G401.6 (cell line): ENCODE results near the gene HSPA1L.
A peak's percentile ranks its signal among the peaks of the same experiment; 100 is the strongest.
"Not testable (repeated sequence)": the region's sequence is repeated elsewhere in the genome, so short reads cannot be mapped to it uniquely, and the experiment has no call there.

ENCODE experiments used
- FAIRE-seq: peaks from 2 replicates; lab custom pipeline; 2012; peaks lifted over from hg19 to GRCh38; lab: Jason Lieb, UNC

The HSPA1L gene

DNA sequence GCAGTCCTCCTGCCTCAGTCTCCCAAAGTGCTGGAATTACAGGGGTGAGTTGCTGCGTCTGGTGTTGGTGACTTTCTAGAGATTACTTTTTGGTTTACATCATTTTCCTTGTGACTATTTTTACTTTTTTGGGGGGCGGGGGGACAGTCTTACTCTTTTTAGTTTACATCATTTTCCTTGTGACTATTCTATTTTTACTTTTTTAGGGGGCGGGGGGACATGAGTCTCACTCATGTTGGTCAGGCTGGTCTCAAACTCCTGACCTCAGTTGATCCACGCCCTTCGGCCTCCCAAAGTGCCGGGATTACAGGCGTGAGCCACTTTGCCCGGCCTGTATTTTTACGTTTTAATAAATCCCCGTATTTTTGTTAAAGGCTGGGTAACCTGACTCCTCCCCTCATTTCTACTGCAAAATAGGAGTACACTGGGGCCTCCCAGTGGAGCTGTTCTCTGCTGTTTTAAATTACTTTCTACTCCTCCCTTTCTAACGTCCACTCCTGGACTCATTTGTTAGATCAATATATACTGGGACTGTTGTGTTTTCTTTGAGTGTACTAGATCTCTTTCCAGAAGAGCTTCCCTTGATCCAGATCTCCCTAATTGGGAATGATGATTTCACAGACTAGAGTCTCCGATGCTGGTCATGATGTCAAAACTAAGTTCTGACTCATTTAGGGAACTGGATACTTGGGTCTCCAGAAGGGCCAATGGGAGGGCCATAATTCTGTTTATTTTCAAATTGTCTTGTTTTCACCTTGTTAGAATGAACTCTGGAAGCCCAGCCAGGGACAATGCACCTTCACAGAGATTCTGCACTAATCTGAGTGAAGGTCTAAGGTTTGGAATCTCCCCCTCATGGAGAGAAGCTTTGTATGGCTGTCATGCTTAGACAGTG, 21.6 kb upstream of the HSPA1L start:
- FAIRE-seq, result no peak

DNA sequence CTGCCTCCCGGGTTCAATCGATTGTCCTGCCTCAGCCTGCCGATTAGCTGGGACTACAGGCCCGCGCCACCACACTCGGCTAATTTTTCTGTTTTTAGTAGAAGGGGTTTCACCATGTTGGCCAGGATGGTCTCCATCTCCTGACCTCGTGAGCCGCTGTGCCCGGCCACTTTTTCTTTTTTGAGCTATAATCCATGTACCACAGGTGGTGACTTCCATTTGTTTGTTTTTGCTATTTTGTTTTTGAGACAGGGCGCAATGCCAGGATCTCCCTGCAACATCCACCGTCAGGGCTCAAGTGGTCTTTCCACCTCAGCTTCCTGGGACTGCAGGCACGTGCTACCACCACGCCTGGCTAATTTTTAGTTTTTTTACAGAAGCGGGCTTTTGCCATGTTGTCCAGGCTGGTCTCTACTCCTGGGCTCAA, 21.0 kb upstream of the HSPA1L start:
- no peak for FAIRE-seq

DNA sequence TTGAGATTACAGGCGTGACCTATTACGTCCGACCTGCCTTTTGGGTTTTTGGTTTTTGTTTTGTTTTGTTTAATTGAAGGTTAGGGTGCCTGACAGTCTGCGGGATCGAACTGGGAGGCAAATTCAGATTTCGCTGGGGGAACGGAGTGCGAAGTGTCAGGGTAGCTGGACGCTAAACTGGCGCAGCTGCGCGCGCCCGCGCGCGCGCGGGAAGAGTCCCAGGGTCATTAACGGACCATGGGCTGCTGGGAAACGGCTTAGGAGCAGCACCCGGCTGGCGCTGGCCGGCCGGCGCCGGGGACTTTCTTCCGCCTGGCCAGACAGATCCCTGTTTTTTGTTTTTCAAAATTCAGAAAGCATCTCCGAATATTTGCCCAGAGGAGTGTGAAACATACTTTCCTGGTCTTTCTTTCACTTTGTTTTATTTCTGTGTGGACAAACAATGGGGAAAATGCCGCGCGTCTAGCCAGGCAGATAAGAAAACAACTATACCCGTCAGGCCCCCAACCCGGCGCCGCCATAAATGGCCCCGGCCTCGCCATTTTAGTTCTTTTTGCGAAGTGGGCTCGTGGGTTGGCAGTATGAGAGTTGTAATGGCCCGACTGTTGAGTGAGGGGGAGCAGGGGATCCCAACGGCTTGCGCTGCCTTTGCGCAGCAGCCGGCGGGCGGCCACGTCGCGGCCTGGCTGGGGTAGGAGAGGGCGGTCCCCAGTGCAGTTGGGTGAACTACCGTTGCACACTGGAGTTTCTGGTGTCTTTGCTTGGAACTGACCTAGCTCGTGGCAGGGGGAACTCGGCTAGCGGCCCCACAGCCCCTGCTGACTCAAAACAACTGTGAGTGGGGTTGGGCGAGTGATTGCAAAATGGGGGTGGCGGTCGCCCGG, 19.5 kb upstream of the HSPA1L start:
- FAIRE-seq, result peak; percentile 85

- FAIRE-seq, result no peak
These were observed 16.5 kb upstream of the HSPA1L start for GRCh38 chr6:31831350-31832215.

DNA sequence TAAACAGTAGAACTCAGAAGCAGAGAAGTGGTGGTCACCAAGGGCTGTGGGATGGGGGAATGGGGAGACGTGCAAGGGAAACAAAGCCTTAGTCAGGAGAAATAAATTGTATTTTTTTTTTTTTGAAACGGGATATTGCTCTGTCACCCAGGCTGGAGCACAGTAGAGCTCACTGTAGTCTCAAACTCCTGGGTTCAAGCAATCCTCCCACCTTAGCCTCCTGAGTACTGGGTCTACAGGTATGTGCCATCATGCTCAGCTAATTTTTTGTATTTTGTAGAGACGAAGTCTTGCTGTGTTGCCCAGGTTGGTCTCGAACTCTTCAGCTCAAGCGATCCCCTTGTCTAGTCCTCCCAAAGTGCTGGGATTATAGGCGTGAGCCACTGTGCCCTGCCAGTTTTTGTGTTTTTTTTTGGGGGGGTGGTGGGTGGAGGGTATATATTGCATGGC, 15.8 kb upstream of the HSPA1L start:
- no peak for FAIRE-seq

DNA sequence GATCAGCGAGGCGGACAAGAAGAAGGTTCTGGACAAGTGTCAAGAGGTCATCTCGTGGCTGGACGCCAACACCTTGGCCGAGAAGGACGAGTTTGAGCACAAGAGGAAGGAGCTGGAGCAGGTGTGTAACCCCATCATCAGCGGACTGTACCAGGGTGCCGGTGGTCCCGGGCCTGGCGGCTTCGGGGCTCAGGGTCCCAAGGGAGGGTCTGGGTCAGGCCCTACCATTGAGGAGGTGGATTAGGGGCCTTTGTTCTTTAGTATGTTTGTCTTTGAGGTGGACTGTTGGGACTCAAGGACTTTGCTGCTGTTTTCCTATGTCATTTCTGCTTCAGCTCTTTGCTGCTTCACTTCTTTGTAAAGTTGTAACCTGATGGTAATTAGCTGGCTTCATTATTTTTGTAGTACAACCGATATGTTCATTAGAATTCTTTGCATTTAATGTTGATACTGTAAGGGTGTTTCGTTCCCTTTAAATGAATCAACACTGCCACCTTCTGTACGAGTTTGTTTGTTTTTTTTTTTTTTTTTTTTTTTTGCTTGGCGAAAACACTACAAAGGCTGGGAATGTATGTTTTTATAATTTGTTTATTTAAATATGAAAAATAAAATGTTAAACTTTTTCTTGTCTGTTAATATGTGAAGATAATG, 14.7 kb upstream of the HSPA1L start:
- peak; percentile 91 for FAIRE-seq

GRCh38 chr6:31827286-31828079, 12.4 kb upstream of the HSPA1L start, which contains the start of gene HSPA1B:
HSPA1B (plus strand) TSS chr6:31827738; CDS start chr6:31827951, 213 bp downstream.
- peak; percentile 98 for FAIRE-seq

- no peak for FAIRE-seq
These were observed 11.8 kb upstream of the HSPA1L start for GRCh38 chr6:31826793-31827285.

- FAIRE-seq, result no peak
These were observed 10.5 kb upstream of the HSPA1L start for GRCh38 chr6:31825553-31825952.

DNA sequence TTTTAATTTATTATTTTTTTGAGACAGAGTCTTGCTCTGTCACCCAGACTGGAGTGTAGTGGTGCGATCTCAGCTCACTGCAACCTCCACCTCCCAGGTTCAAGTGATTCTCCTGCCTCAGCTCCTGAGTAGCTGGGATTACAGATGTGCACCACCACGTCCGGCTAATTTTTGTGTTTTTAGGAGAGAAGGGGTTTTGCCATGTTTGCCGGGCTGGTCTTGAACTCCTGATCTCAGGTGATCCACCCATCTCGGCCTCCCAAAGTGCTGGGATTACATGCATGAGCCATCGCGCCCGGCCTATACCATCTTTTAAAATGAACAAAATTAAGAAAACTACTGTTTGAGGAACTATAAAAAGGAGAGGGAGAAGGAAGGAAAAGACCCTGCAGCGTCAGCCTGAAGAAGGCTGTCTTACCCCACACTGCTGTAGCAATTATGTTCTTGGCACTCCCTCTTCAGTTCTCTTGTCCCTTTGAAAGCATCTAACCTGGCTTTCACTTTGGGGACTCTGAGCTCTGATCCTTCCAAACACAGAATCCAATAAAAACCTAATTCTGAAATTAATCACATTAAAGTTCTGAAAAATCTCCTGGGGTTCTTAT, 8.6 kb upstream of the HSPA1L start:
- FAIRE-seq, result not testable (repeated sequence)

- no peak for FAIRE-seq
These were observed 7.1 kb upstream of the HSPA1L start for GRCh38 chr6:31822036-31822821.

- FAIRE-seq, result no peak
These were observed 6.4 kb upstream of the HSPA1L start for GRCh38 chr6:31821301-31822035.

DNA sequence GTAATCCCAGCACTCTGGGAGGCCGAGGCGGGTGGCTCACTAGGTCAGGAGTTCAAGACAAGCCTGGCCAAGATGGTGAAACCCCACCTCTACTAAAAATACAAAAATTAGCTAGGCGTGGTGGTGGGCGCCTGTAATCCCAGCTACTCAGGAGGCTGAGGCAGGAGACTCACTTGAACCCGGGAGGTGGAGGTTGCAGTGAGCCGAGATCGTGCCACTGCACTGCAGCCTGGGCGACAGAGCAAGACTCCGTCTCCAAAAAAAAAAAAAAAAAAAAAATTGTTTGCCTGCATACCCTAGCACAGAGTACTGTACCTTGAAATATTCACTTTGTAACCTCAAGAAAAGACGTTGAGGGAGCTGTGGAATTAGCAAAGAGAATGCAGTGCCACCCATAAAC, 5.3 kb upstream of the HSPA1L start:
- FAIRE-seq, result not testable (repeated sequence)

DNA sequence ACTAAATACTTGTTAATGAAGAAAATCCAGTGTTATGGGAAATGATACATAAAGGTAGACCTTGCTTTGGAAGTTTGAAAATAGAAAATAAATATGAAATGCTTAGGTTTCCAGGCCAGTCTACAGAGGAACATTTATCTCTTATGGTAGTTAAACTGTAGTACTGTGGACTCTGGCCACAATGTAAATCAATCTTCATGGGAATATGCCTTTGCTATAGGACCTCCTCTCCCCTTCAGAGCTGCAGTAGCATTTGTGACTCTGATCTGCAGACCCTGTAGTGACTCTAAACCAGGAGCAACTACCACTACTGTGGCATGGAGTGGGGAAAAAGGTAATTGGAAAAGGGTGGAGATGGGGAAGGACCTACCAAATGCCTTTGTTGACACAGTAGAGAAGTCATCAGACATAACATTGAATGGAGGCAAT, 4.8 kb upstream of the HSPA1L start:
- FAIRE-seq, result no peak

DNA sequence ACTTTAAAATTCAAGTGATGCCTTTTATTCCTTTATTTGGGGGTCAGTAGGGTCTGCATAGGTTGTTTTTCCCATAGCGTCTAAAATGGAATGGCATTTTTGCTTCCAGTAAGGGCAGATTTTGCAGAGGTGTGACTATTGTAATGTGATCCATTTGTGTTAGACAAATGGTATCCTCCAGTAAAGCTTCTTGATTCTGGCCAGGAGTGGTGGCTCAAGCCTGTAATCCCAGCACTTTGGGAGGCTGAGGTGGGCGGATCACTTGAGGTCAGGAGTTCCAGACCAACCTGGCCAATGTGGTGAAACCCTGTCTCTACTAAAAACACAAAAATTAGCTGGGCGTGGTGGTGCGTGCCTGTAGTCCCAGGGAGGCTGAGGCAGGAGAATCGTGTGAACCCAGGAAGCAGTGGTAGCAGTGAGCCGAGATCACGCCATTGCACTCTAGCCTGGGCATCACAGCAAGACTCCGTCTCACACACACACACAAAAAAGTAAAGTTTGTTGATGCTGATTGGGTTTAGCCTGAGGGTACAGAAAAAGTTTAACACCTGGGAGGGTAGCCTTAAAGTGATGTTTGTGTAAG, 2.9 kb upstream of the HSPA1L start:
- not testable (repeated sequence) for FAIRE-seq

GRCh38 chr6:31817133-31817928, 2.2 kb upstream of the HSPA1L start:
- not testable (repeated sequence) for FAIRE-seq

DNA sequence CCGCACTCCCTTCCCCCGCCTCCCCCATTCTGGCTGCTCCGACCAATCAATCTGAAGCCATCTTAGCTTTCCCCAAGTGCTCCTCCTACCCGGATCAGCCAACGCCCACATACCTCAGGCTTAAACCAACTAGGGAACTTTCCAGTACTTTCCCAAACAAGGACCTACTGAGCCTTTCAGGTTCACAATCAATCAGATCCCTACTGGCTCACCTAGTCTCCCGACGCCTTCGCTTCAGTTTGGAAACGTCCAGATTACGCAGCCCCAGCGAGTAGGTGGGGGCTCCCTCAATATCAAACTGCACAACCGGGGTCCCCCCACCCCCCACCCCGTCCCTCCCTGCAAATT, 432 bp downstream of the HSPA1L start:
- FAIRE-seq, result no peak
